HEK293 (cell line): ENCODE data around the gene LAMTOR1.

Experiments used
- BCL11B ChIP-seq: fragments of 450-650 bp; formaldehyde crosslinking; IDR thresholded peaks from 2 replicates; pipeline ENCODE4 v1.5.1; 2016; ENCODE audit warnings: low read depth, missing biosample characterization, missing genetic modification characterization
- GLI2 ChIP-seq: fragments of 450-650 bp; formaldehyde crosslinking; IDR thresholded peaks from 2 replicates; pipeline ENCODE4; 2017; ENCODE audit warnings: missing biosample characterization, missing genetic modification characterization, low read depth, borderline replicate concordance
- HOXD13 ChIP-seq: sonication (generic); formaldehyde crosslinking; IDR thresholded peaks from 2 replicates; pipeline ENCODE4 v1.8.0; 2022; ENCODE audit warnings: missing genetic modification reagents, borderline replicate concordance
- KLF1 ChIP-seq: fragments of 450-650 bp; formaldehyde crosslinking; IDR thresholded peaks from 2 replicates; pipeline ENCODE4 v1.5.1; 2016; ENCODE audit warnings: missing biosample characterization, missing genetic modification characterization
- KLF10 ChIP-seq: fragments of 450-650 bp; IDR thresholded peaks from 2 replicates; pipeline ENCODE4 v1.5.1; 2018; ENCODE audit warnings: missing biosample characterization, mild to moderate bottlenecking, missing genetic modification characterization
- KLF16 ChIP-seq: fragments of 450-650 bp; formaldehyde crosslinking; IDR thresholded peaks from 2 replicates; pipeline ENCODE4 v1.5.1; 2017; ENCODE audit warnings: missing biosample characterization, missing genetic modification characterization
- MYNN ChIP-seq: fragments of 450-650 bp; formaldehyde crosslinking; IDR thresholded peaks from 2 replicates; pipeline ENCODE4 v1.5.1; 2016; ENCODE audit warnings: missing biosample characterization, missing genetic modification characterization, borderline replicate concordance
- TRIM28 ChIP-seq: IDR thresholded peaks from 2 replicates; pipeline ENCODE4 v1.6.1; 2011; ENCODE audit warnings: low read length, control low read depth, borderline replicate concordance
- ZBTB1 ChIP-seq: fragments of 450-650 bp; formaldehyde crosslinking; IDR thresholded peaks from 2 replicates; pipeline ENCODE4 v1.5.1; 2016; ENCODE audit warnings: missing biosample characterization, missing genetic modification characterization
- ZBTB17 ChIP-seq: fragments of 450-650 bp; formaldehyde crosslinking; IDR thresholded peaks from 2 replicates; pipeline ENCODE4 v1.5.1; 2016; ENCODE audit warnings: missing biosample characterization, missing genetic modification characterization
- ZBTB20 ChIP-seq: fragments of 450-650 bp; formaldehyde crosslinking; IDR thresholded peaks from 2 replicates; pipeline ENCODE4 v1.5.1; 2016; ENCODE audit warnings: missing biosample characterization, missing genetic modification characterization
- ZBTB48 ChIP-seq: fragments of 450-650 bp; formaldehyde crosslinking; IDR thresholded peaks from 2 replicates; pipeline ENCODE4 v1.5.1; 2016; ENCODE audit warnings: missing biosample characterization, missing genetic modification characterization
- ZBTB8A ChIP-seq: fragments of 450-650 bp; formaldehyde crosslinking; IDR thresholded peaks from 2 replicates; pipeline ENCODE4 v1.5.1; 2016; ENCODE audit warnings: missing biosample characterization, missing genetic modification characterization
- ZFP37 ChIP-seq: fragments of 450-650 bp; formaldehyde crosslinking; IDR thresholded peaks from 2 replicates; pipeline ENCODE4 v1.5.1; 2016; ENCODE audit warnings: missing biosample characterization, missing genetic modification characterization
- ZNF112 ChIP-seq: fragments of 450-650 bp; formaldehyde crosslinking; IDR thresholded peaks from 2 replicates; pipeline ENCODE4 v1.5.0; 2017; ENCODE audit warnings: missing biosample characterization, missing genetic modification characterization
- ZNF214 ChIP-seq: fragments of 450-650 bp; formaldehyde crosslinking; IDR thresholded peaks from 2 replicates; pipeline ENCODE4 v1.5.1; 2017; ENCODE audit warnings: missing biosample characterization, mild to moderate bottlenecking, missing genetic modification characterization, borderline replicate concordance
- ZNF366 ChIP-seq: fragments of 450-650 bp; formaldehyde crosslinking; conservative IDR thresholded peaks from 2 replicates; pipeline ENCODE4 v1.5.1; 2016; ENCODE audit warnings: missing biosample characterization, missing genetic modification characterization
- ZNF404 ChIP-seq: fragments of 450-650 bp; formaldehyde crosslinking; IDR thresholded peaks from 2 replicates; pipeline ENCODE4 v1.5.1; 2017; ENCODE audit warnings: missing biosample characterization, missing genetic modification characterization
- ZNF530 ChIP-seq: fragments of 450-650 bp; formaldehyde crosslinking; IDR thresholded peaks from 2 replicates; pipeline ENCODE4 v1.5.1; 2016; ENCODE audit warnings: low read depth, missing biosample characterization, missing genetic modification characterization
- ZNF621 ChIP-seq: fragments of 450-650 bp; formaldehyde crosslinking; IDR thresholded peaks from 2 replicates; pipeline ENCODE4 v1.5.1; 2017; ENCODE audit warnings: missing biosample characterization, missing genetic modification characterization
- ZNF626 ChIP-seq: fragments of 450-650 bp; sonication (Bioruptor Pico); formaldehyde crosslinking; IDR thresholded peaks from 2 replicates; pipeline ENCODE4 v1.5.1; 2018; ENCODE audit warnings: missing biosample characterization, missing genetic modification characterization, inconsistent platforms
- ZNF629 ChIP-seq: fragments of 450-650 bp; formaldehyde crosslinking; IDR thresholded peaks from 2 replicates; pipeline ENCODE4 v1.5.1; 2017; ENCODE audit warnings: missing biosample characterization, missing genetic modification characterization
- ZNF768 ChIP-seq: fragments of 450-650 bp; formaldehyde crosslinking; IDR thresholded peaks from 2 replicates; pipeline ENCODE4 v1.5.1; 2018; ENCODE audit warnings: missing biosample characterization, mild to moderate bottlenecking, missing genetic modification characterization
- ZSCAN16 ChIP-seq: fragments of 450-650 bp; formaldehyde crosslinking; IDR thresholded peaks from 2 replicates; pipeline ENCODE4 v1.5.1; 2016; ENCODE audit warnings: missing biosample characterization, missing genetic modification characterization
- TF ChIP-seq, protein P1 (sequence below): fragments of 450-650 bp; IDR thresholded peaks from 2 replicates; pipeline ENCODE4 v1.5.1; 2018; ENCODE audit warnings: missing biosample characterization, mild to moderate bottlenecking, missing genetic modification characterization
- TF ChIP-seq, protein P2 (sequence below): fragments of 450-650 bp; formaldehyde crosslinking; IDR thresholded peaks from 2 replicates; pipeline ENCODE4 v1.5.1; 2016; ENCODE audit warnings: missing biosample characterization, missing genetic modification characterization
- TF ChIP-seq, protein P3 (sequence below): fragments of 450-650 bp; formaldehyde crosslinking; IDR thresholded peaks from 2 replicates; pipeline ENCODE4 v1.5.1; 2016; ENCODE audit warnings: missing biosample characterization, missing genetic modification characterization
- TF ChIP-seq, protein P4 (sequence below): fragments of 450-650 bp; formaldehyde crosslinking; IDR thresholded peaks from 2 replicates; pipeline ENCODE4 v1.5.1; 2016; ENCODE audit warnings: missing biosample characterization, missing genetic modification characterization
- TF ChIP-seq, protein P5 (sequence below): fragments of 450-650 bp; formaldehyde crosslinking; IDR thresholded peaks from 2 replicates; pipeline ENCODE4 v1.5.1; 2017; ENCODE audit warnings: missing biosample characterization, missing genetic modification characterization

LAMTOR1 gene

DNA sequence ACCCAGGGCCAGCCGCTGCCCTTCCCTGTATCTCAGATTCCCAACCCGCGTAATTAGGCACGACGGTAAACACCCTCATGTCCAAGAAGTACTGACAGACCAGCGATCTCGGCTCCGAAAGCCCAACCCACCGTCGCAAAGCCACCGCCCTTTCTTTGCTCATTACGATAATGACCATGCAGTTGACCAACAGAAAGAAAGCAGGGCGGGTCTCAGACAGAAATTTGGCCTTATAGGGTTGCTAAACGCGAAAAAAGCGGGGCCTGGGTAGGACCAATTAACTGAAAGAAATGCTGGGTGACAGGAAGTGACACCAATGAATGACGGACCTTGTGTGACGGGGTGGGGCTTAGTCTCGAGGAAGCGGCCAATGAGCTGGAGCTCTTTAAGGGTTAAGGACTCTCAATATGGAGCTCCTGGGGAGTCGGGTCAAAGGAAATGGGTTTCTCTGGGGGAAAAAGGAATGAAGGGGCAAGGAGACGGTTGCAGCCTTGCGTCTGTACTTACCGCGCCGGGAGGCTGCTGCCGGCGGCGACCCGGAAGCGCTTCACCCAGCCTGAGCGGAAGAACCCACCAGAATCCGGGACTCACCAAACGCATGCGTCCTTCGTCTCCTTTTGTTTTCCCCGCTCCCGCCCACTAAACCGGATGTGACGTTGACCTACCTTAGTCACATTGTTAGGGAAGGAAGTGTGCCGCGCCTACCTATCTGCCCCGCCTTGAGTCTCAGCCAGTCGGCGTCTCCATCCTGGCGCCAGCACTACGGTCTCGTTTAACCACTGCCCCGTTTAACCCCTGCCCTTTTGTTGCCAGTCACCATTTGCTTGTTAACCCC is 9.3 kb upstream of the LAMTOR1 start, which contains the start of gene ANAPC15 (continued):
- peak; percentile 71 for TF ChIP-seq KLF10 (tag by site-specific recombination)
- no peak for TF ChIP-seq ZBTB8A (tag by site-specific recombination)
- TF ChIP-seq, protein P1, sequence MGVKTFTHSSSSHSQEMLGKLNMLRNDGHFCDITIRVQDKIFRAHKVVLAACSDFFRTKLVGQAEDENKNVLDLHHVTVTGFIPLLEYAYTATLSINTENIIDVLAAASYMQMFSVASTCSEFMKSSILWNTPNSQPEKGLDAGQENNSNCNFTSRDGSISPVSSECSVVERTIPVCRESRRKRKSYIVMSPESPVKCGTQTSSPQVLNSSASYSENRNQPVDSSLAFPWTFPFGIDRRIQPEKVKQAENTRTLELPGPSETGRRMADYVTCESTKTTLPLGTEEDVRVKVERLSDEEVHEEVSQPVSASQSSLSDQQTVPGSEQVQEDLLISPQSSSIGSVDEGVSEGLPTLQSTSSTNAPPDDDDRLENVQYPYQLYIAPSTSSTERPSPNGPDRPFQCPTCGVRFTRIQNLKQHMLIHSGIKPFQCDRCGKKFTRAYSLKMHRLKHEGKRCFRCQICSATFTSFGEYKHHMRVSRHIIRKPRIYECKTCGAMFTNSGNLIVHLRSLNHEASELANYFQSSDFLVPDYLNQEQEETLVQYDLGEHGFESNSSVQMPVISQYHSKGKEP (tag by site-specific recombination) = no peak
- no peak for TF ChIP-seq TRIM28
- TF ChIP-seq, protein P2, sequence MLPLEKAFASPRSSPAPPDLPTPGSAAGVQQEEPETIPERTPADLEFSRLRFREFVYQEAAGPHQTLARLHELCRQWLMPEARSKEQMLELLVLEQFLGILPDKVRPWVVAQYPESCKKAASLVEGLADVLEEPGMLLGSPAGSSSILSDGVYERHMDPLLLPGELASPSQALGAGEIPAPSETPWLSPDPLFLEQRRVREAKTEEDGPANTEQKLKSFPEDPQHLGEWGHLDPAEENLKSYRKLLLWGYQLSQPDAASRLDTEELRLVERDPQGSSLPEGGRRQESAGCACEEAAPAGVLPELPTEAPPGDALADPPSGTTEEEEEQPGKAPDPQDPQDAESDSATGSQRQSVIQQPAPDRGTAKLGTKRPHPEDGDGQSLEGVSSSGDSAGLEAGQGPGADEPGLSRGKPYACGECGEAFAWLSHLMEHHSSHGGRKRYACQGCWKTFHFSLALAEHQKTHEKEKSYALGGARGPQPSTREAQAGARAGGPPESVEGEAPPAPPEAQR (tag by site-specific recombination) = no peak
- TF ChIP-seq, protein P3, sequence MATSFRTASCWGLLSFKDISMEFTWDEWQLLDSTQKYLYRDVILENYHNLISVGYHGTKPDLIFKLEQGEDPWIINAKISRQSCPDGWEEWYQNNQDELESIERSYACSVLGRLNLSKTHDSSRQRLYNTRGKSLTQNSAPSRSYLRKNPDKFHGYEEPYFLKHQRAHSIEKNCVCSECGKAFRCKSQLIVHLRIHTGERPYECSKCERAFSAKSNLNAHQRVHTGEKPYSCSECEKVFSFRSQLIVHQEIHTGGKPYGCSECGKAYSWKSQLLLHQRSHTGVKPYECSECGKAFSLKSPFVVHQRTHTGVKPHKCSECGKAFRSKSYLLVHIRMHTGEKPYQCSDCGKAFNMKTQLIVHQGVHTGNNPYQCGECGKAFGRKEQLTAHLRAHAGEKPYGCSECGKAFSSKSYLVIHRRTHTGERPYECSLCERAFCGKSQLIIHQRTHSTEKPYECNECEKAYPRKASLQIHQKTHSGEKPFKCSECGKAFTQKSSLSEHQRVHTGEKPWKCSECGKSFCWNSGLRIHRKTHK (tag by site-specific recombination) = no peak
- TF ChIP-seq ZFP37 (tag by site-specific recombination) = no peak
- no peak for TF ChIP-seq ZNF768
- TF ChIP-seq ZBTB20 (tag by site-specific recombination) = no peak
- no peak for TF ChIP-seq ZBTB1 (tag by site-specific recombination)
- no peak for TF ChIP-seq ZNF112 (tag by site-specific recombination)
- peak; percentile 87 for TF ChIP-seq ZNF629
- TF ChIP-seq ZNF621 (tag by site-specific recombination) = no peak
- TF ChIP-seq KLF16 = no peak
- TF ChIP-seq KLF1 (tag by site-specific recombination) = peak; percentile 22; the same call in 1 of the 2 replicates
- no peak for TF ChIP-seq ZNF626 (tag by site-specific recombination)
- TF ChIP-seq ZNF366 (tag by site-specific recombination) = no peak
- TF ChIP-seq GLI2 = no peak
- TF ChIP-seq ZSCAN16 (tag by site-specific recombination) = no peak
- no peak for TF ChIP-seq ZNF214 (tag by site-specific recombination)
- TF ChIP-seq, protein P4, sequence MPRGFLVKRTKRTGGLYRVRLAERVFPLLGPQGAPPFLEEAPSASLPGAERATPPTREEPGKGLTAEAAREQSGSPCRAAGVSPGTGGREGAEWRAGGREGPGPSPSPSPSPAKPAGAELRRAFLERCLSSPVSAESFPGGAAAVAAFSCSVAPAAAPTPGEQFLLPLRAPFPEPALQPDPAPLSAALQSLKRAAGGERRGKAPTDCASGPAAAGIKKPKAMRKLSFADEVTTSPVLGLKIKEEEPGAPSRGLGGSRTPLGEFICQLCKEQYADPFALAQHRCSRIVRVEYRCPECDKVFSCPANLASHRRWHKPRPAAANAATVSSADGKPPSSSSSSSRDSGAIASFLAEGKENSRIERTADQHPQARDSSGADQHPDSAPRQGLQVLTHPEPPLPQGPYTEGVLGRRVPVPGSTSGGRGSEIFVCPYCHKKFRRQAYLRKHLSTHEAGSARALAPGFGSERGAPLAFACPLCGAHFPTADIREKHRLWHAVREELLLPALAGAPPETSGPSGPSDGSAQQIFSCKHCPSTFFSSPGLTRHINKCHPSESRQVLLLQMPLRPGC (tag by site-specific recombination) = 0 out of 2 replicates have a peak, but pooled peaks have one; percentile 25
- peak; percentile 68; the same call in 1 of the 2 replicates for TF ChIP-seq BCL11B
- no peak for TF ChIP-seq MYNN (tag by site-specific recombination)
- TF ChIP-seq ZNF404 (tag by site-specific recombination) = no peak
- no peak for TF ChIP-seq ZBTB48
- TF ChIP-seq ZBTB17 = peak; percentile 42
- no peak for TF ChIP-seq ZNF530 (tag by site-specific recombination)
- TF ChIP-seq HOXD13 (CRISPR knock-in tag) = no peak
- TF ChIP-seq, protein P5, sequence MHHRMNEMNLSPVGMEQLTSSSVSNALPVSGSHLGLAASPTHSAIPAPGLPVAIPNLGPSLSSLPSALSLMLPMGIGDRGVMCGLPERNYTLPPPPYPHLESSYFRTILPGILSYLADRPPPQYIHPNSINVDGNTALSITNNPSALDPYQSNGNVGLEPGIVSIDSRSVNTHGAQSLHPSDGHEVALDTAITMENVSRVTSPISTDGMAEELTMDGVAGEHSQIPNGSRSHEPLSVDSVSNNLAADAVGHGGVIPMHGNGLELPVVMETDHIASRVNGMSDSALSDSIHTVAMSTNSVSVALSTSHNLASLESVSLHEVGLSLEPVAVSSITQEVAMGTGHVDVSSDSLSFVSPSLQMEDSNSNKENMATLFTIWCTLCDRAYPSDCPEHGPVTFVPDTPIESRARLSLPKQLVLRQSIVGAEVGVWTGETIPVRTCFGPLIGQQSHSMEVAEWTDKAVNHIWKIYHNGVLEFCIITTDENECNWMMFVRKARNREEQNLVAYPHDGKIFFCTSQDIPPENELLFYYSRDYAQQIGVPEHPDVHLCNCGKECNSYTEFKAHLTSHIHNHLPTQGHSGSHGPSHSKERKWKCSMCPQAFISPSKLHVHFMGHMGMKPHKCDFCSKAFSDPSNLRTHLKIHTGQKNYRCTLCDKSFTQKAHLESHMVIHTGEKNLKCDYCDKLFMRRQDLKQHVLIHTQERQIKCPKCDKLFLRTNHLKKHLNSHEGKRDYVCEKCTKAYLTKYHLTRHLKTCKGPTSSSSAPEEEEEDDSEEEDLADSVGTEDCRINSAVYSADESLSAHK = peak; percentile 9; the same call in 1 of the 2 replicates
